GM19438 (cell line): Measurements from ENCODE around the gene TCF7L2.

Source experiments
- ATAC-seq: cut with Tn5 transposase; IDR thresholded peaks from one replicate; pipeline ENCODE4 v1.9.1; 2021; ENCODE audit warnings: low read depth; ENCODE audit not compliant: unreplicated experiment

TCF7L2 gene

GRCh38 chr10:113168584-113168983, 218.5 kb downstream of the TCF7L2 start:
- no peak for ATAC-seq

GRCh38 chr10:113169111-113169510, 219.1 kb downstream of the TCF7L2 start:
- no peak for ATAC-seq

GRCh38 chr10:113169853-113170460, 219.9 kb downstream of the TCF7L2 start:
- peak; percentile 98 for ATAC-seq

GRCh38 chr10:113171662-113172061, 221.6 kb downstream of the TCF7L2 start:
- ATAC-seq = no peak

- no peak for ATAC-seq
Measured at GRCh38 chr10:113175176-113175575, 225.1 kb downstream of the TCF7L2 start.

- ATAC-seq = no peak
Measured at GRCh38 chr10:113175756-113176651, 226.0 kb downstream of the TCF7L2 start.

GRCh38 chr10:113176652-113177155, 226.7 kb downstream of the TCF7L2 start:
- ATAC-seq = no peak

GRCh38 chr10:113177156-113177935, 227.3 kb downstream of the TCF7L2 start:
- no peak for ATAC-seq

- ATAC-seq = no peak
Measured at GRCh38 chr10:113177936-113178335, 227.9 kb downstream of the TCF7L2 start.

- ATAC-seq = no peak
Measured at GRCh38 chr10:113178771-113179170, 228.7 kb downstream of the TCF7L2 start.

GRCh38 chr10:113179265-113179664, 229.2 kb downstream of the TCF7L2 start:
- ATAC-seq = no peak

GRCh38 chr10:113179966-113180365, 229.9 kb downstream of the TCF7L2 start:
- no peak for ATAC-seq

- no peak for ATAC-seq
Measured at GRCh38 chr10:113180401-113181154, 230.5 kb downstream of the TCF7L2 start.

- ATAC-seq = no peak
Measured at GRCh38 chr10:113182154-113182553, 232.1 kb downstream of the TCF7L2 start.

GRCh38 chr10:113183573-113183972, 233.5 kb downstream of the TCF7L2 start:
- ATAC-seq = no peak

GRCh38 chr10:113187063-113187777, 237.2 kb downstream of the TCF7L2 start:
- no peak for ATAC-seq

GRCh38 chr10:113199459-113199858, 249.4 kb downstream of the TCF7L2 start:
- ATAC-seq = no peak

- no peak for ATAC-seq
Measured at GRCh38 chr10:113202011-113202410, 252.0 kb downstream of the TCF7L2 start.

- ATAC-seq = no peak
Measured at GRCh38 chr10:113207924-113208323, 257.9 kb downstream of the TCF7L2 start.

GRCh38 chr10:113213035-113213434, 263.0 kb downstream of the TCF7L2 start:
- no peak for ATAC-seq
